GM12878 (cell line): ENCODE data around the gene GABRB2. TPM values are rescaled to one million over a fixed set of nuclear protein-coding genes. Genes with fewer than 3 reads are reported as not detected.

Experiments
- ATAC-seq: fragments of 200-7000 bp; cut with Tn5 transposase; 3 replicates; pipeline ENCODE4 v1.9.1; 2020; ENCODE audit warnings: mild to moderate bottlenecking, moderate library complexity
- BruUV-seq: library from RNA; stranded (reverse); fragments of 400-500 nt; replicated peaks from 2 replicates; lab custom pipeline; 2021; lab: Mats Ljungman, UMichigan
- CTCF ChIA-PET: fragments of 300-600 bp; sonication (Branson Sonifier 250); formaldehyde crosslinking; extraction: SDS; loops from one replicate; lab custom pipeline; 2021; ENCODE audit warnings: inconsistent platforms; lab: Yijun Ruan, JAX
- POLR2A ChIA-PET: fragments of 350-600 bp; formaldehyde crosslinking; extraction: SDS; loops from one replicate; lab custom pipeline; 2021; ENCODE audit warnings: inconsistent platforms; lab: Charles Lee
- RAD21 ChIA-PET: fragments of 300-600 bp; sonication (Branson Sonifier 250); formaldehyde crosslinking; loops from one replicate; lab custom pipeline; 2023; ENCODE audit warnings: antibody characterized with exemption; ENCODE audit not compliant: unreplicated experiment; lab: Charles Lee
- SMC1A ChIA-PET: fragments of 300-600 bp; sonication (Branson Sonifier 250); formaldehyde crosslinking; loops from one replicate; lab custom pipeline; 2023; ENCODE audit not compliant: unreplicated experiment, uncharacterized antibody; lab: Charles Lee
- DNase-seq: peaks from one replicate; pipeline ENCODE4 v3.0.0-alpha.2; 2011; ENCODE audit warnings: low read depth, low spot score
- FAIRE-seq: peaks from 3 replicates; lab custom pipeline; 2011; peaks lifted over from hg19 to GRCh38; lab: Jason Lieb, UNC
- H2AFZ ChIP-seq: 2 replicates; pipeline ENCODE4 v1.6.0; 2011; ENCODE audit warnings: low read depth, low read length, control low read depth; ENCODE audit not compliant: control insufficient read depth
- H3K27ac ChIP-seq: 2 replicates; pipeline ENCODE4 v1.5.1; 2011; ENCODE audit warnings: control low read depth; ENCODE audit not compliant: control insufficient read depth, insufficient read depth
- H3K27me3 ChIP-seq, 2 experiments: replicated peaks in 1 of 2; 2 replicates each; pipeline versions ENCODE4 v1.6.0 to v1.6.1; 2011; ENCODE audit warnings: low read length in 1 of 2; ENCODE audit not compliant: control insufficient read depth in 2 of 2, insufficient read depth in 2 of 2
- H3K36me3 ChIP-seq, 2 experiments: 2 replicates each; pipeline ENCODE4 v1.5.1; 2011; ENCODE audit warnings: low read length in 1 of 2; ENCODE audit not compliant: control insufficient read depth in 2 of 2, insufficient read depth in 2 of 2
- H3K4me1 ChIP-seq: 2 replicates; pipeline ENCODE4 v1.6.1; 2011; ENCODE audit warnings: mild to moderate bottlenecking, low read length, moderate library complexity, mixed read lengths; ENCODE audit not compliant: control insufficient read depth, insufficient read depth
- H3K4me2 ChIP-seq: 2 replicates; pipeline ENCODE4 v1.6.0; 2011; ENCODE audit warnings: control low read depth; ENCODE audit not compliant: control insufficient read depth, insufficient read depth
- H3K4me3 ChIP-seq: fragments of 200-600 bp; sonication (generic); 2 replicates; pipeline ENCODE4 v1.5.1; 2016
- H3K79me2 ChIP-seq: 2 replicates; pipeline ENCODE4 v1.6.0; 2011; ENCODE audit warnings: low read length; ENCODE audit not compliant: control insufficient read depth, insufficient read depth
- H3K9ac ChIP-seq: 2 replicates; pipeline ENCODE4 v1.8.0; 2011; ENCODE audit warnings: low read length, control low read depth, mixed read lengths; ENCODE audit not compliant: control insufficient read depth, insufficient read depth
- H3K9me3 ChIP-seq: replicated peaks from 3 replicates; pipeline ENCODE4 v1.5.1; 2011; ENCODE audit warnings: mild to moderate bottlenecking, low read length; ENCODE audit not compliant: control insufficient read depth, insufficient read depth
- H4K20me1 ChIP-seq: 2 replicates; pipeline ENCODE4 v1.6.0; 2011; ENCODE audit not compliant: control insufficient read depth, insufficient read depth
- ESRRA ChIP-seq: IDR thresholded peaks from 2 replicates; pipeline ENCODE4 v1.6.1; 2012; ENCODE audit warnings: mild to moderate bottlenecking, low read length, improper control_type of control experiment
- FOS ChIP-seq: IDR thresholded peaks from 3 replicates; pipeline ENCODE4 v1.6.1; 2011; ENCODE audit warnings: borderline replicate concordance; ENCODE audit not compliant: insufficient read length; ENCODE audit errors: extremely low read depth
- IKZF2 ChIP-seq, 2 experiments: fragments of 450-650 bp; IDR thresholded peaks; 2 replicates each; pipeline ENCODE4 v1.6.1; 2017; ENCODE audit warnings: mild to moderate bottlenecking in 2 of 2, moderate library complexity in 2 of 2
- PAX8 ChIP-seq: fragments of 450-650 bp; IDR thresholded peaks from 2 replicates; pipeline ENCODE4 v1.6.1; 2017; ENCODE audit warnings: mild to moderate bottlenecking, moderate library complexity
- SMC3 ChIP-seq: IDR thresholded peaks from 2 replicates; pipeline ENCODE4 v1.6.1; 2011; ENCODE audit warnings: low read length, improper control_type of control experiment, borderline replicate concordance
- SREBF2 ChIP-seq: IDR thresholded peaks from 2 replicates; pipeline ENCODE4 v1.6.1; 2012; ENCODE audit warnings: mild to moderate bottlenecking, low read length
- STAT1 ChIP-seq: fragments of 450-650 bp; conservative IDR thresholded peaks from 2 replicates; pipeline ENCODE4 v1.6.1; 2014; ENCODE audit warnings: antibody characterized with exemption, mild to moderate bottlenecking
- SUZ12 ChIP-seq: fragments of 200-600 bp; sonication (generic); IDR thresholded peaks from one replicate; pipeline ENCODE4 v1.6.1; 2018; ENCODE audit warnings: antibody characterized with exemption, mild to moderate bottlenecking; ENCODE audit not compliant: unreplicated experiment
- ZBED1 ChIP-seq: IDR thresholded peaks from 2 replicates; pipeline ENCODE4 v1.6.1; 2016; ENCODE audit warnings: borderline replicate concordance
- ZBTB4 ChIP-seq: fragments of 450-650 bp; formaldehyde crosslinking; IDR thresholded peaks from 2 replicates; pipeline ENCODE4 v1.4.0; 2022; ENCODE audit warnings: mild to moderate bottlenecking, moderate library complexity
- ZBTB40 ChIP-seq: fragments of 450-650 bp; IDR thresholded peaks from 2 replicates; pipeline ENCODE4 v1.6.1; 2016; ENCODE audit warnings: mild to moderate bottlenecking, moderate library complexity, borderline replicate concordance
- ZNF217 ChIP-seq: fragments of 450-650 bp; IDR thresholded peaks from 2 replicates; pipeline ENCODE4 v1.6.1; 2017; ENCODE audit warnings: antibody characterized with exemption, mild to moderate bottlenecking
- ZNF24 ChIP-seq: fragments of 450-650 bp; IDR thresholded peaks from 2 replicates; pipeline ENCODE4 v1.6.1; 2017; ENCODE audit warnings: antibody characterized with exemption, mild to moderate bottlenecking
- ZNF384 ChIP-seq: IDR thresholded peaks from 2 replicates; pipeline ENCODE4 v1.6.1; 2012; ENCODE audit warnings: low read depth, mild to moderate bottlenecking, low read length, improper control_type of control experiment, borderline replicate concordance
- ZNF622 ChIP-seq: fragments of 450-650 bp; IDR thresholded peaks from 2 replicates; pipeline ENCODE4 v1.6.1; 2017; ENCODE audit warnings: mild to moderate bottlenecking, inconsistent platforms
- WGBS: methylation state at CpG from one replicate; pipeline ENCODE4 v1.1.6; 2016; ENCODE audit warnings: low lambda C conversion rate; ENCODE audit not compliant: insufficient replicate concordance, insufficient coverage; ENCODE audit errors: missing lambda C conversion rate; 5-methylcytosine and 5-hydroxymethylcytosine counted together
- in situ Hi-C: fragments of 300-500 bp; cut with MboI; formaldehyde crosslinking; loops from 9 replicates; pipeline ENCODE4 v1.14.3; 2018; ENCODE audit warnings: mixed read lengths
- intact Hi-C: fragments of 100-400 bp; cut with micrococcal nuclease; formaldehyde crosslinking; loops from one replicate; pipeline ENCODE4 v1.14.2; 2022; ENCODE audit not compliant: unreplicated experiment
- polyA plus RNA-seq, 11 experiments: library from polyadenylated mRNA; depleted of rRNA in 4 of 11; unstranded in 6 of 11; stranded (reverse) in 5 of 11; fragments of >200 nt; fragmentation: Nextera tagmentation in 4 of 11; fragmentation: Illumina TruSeq in 1 of 11; extraction: Ambion mirVana in 4 of 11; extraction: Trizol in 1 of 11; gene quantifications; 1 replicate in 1 of 11; 2 replicates in 10 of 11; pipeline versions ENCODE4 v1.2.1 to v1.2.3, GENCODE V29; 2011 to 2016; ENCODE audit warnings: inconsistent platforms in 2 of 11, missing spikeins in 2 of 11, low read depth in 1 of 11
- total RNA-seq, 4 experiments: library from RNA; depleted of rRNA in 3 of 4; stranded (reverse); fragments of >200 nt in 3 of 4; fragmentation: Illumina TruSeq in 1 of 4; extraction: Trizol in 1 of 4; gene quantifications; 2 replicates each; pipeline versions ENCODE4 v1.2.1 to v1.2.3, GENCODE V29; 2013 to 2021
- TF ChIP-seq, protein P1 (sequence below): IDR thresholded peaks from 2 replicates; pipeline ENCODE4 v1.6.1; 2012; ENCODE audit warnings: low read depth, low read length, improper control_type of control experiment
- TF ChIP-seq, protein P2 (sequence below): fragments of 450-650 bp; IDR thresholded peaks from 2 replicates; pipeline ENCODE4 v1.6.1; 2017; ENCODE audit warnings: borderline replicate concordance

The GABRB2 gene
- total and polyA plus RNA-seq, 10 of the 15 experiments (the other 5 are each of a cell fraction or from before 2014, with no cell fraction given), result 0.12 to 0.85 (median 0.43) TPM

GRCh38 chr5:161246749-161247148, 299.8 kb downstream of the GABRB2 start:
- Histone ChIP-seq H3K27me3 (no peaks in the 10 kb centered on the region), H3K9me3 (no peaks in the 10 kb centered on the region; the same call in 2 of the 3 replicates), H3K36me3 (no peaks in the 10 kb centered on the region), H3K4me1 (no peaks in the 10 kb centered on the region), H3K4me3 (no peak overlapping the region), H4K20me1 (no peaks in the 10 kb centered on the region), H3K27ac (no peak overlapping the region), H3K9ac (no peak overlapping the region), H3K79me2 (no peaks in the 10 kb centered on the region), H2AFZ (no peak overlapping the region), H3K4me2 (no peak overlapping the region)
- WGBS, result 73% methylated on average over 4 of the region's 4 CpGs
- TF ChIP-seq PAX8 (no peak), SUZ12 (no peak), SMC3 (no peak), ZNF384 (no peak), ZBED1 (no peak), ESRRA (no peak), FOS (no peak), ZNF217 (no peak), IKZF2 (IDR thresholded peaks at IDR 0.05) (no peak), STAT1 (no peak), ZBTB40 (no peak), ZNF622 (no peak), SREBF2 (no peak), ZBTB4 (no peak), ZNF24 (no peak)
- TF ChIP-seq, protein P1, sequence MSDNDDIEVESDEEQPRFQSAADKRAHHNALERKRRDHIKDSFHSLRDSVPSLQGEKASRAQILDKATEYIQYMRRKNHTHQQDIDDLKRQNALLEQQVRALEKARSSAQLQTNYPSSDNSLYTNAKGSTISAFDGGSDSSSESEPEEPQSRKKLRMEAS, result no peak
- TF ChIP-seq, protein P2, sequence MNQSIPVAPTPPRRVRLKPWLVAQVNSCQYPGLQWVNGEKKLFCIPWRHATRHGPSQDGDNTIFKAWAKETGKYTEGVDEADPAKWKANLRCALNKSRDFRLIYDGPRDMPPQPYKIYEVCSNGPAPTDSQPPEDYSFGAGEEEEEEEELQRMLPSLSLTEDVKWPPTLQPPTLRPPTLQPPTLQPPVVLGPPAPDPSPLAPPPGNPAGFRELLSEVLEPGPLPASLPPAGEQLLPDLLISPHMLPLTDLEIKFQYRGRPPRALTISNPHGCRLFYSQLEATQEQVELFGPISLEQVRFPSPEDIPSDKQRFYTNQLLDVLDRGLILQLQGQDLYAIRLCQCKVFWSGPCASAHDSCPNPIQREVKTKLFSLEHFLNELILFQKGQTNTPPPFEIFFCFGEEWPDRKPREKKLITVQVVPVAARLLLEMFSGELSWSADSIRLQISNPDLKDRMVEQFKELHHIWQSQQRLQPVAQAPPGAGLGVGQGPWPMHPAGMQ, result no peak
- intact Hi-C loops (no loop called here), in situ Hi-C loops (no loop called here)
- ATAC-seq (no peak), FAIRE-seq (no peak), DNase-seq (no peak)
- POLR2A ChIA-PET, result no interaction called here
- no TSS peak for BruUV-seq
- RAD21 ChIA-PET, result no interaction called here
- SMC1A ChIA-PET, result no interaction called here
- CTCF ChIA-PET, result no interaction called here
